Heart left ventricle (tissue), 16 donors: ENCODE data around the gene FUBP3. TPM values are rescaled to one million over a fixed set of nuclear protein-coding genes. Genes with fewer than 3 reads are reported as not detected.
A peak's percentile ranks its signal among the peaks of the same experiment; 100 is the strongest.

Source experiments
- ATAC-seq, 4 donors: fragments of 200-7000 bp; cut with Tn5 transposase; one replicate each; pipeline ENCODE4 v1.9.1; 2020 to 2022; ENCODE audit warnings: moderate library complexity in 4 of 4, mild to moderate bottlenecking in 3 of 4, moderate number of reproducible peaks in 1 of 4
- DNase-seq, 5 donors: peaks; one replicate each; pipeline ENCODE4 v3.0.0-alpha.2; 2020
- H3K27ac ChIP-seq, 12 donors: fragments of 200-600 bp; sonication (generic) in 4 of 12; one replicate each; pipeline versions ENCODE4 v1.5.0 to v1.8.0; 2016 to 2022; ENCODE audit warnings: mild to moderate bottlenecking in 2 of 12
- H3K27me3 ChIP-seq, 9 donors: fragments of 200-600 bp; sonication (generic) in 2 of 9; one replicate each; pipeline versions ENCODE4 v1.5.1 to v1.8.0; 2016 to 2022; ENCODE audit warnings: mild to moderate bottlenecking in 3 of 9
- H3K36me3 ChIP-seq, 9 donors: fragments of 200-600 bp; sonication (generic) in 2 of 9; one replicate each; pipeline versions ENCODE4 v1.5.0 to v1.8.0; 2018 to 2022; ENCODE audit warnings: mild to moderate bottlenecking in 2 of 9
- H3K4me1 ChIP-seq, 12 donors: fragments of 200-600 bp; sonication (generic) in 4 of 12; one replicate each; pipeline versions ENCODE4 v1.5.0 to v1.8.0; 2016 to 2022; ENCODE audit warnings: mild to moderate bottlenecking in 3 of 12
- H3K4me3 ChIP-seq, 12 donors: fragments of 200-600 bp; sonication (generic) in 4 of 12; one replicate each; pipeline versions ENCODE4 v1.5.0 to v1.8.0; 2017 to 2022; ENCODE audit warnings: mild to moderate bottlenecking in 9 of 12, moderate library complexity in 4 of 12
- H3K9me3 ChIP-seq, 12 donors: fragments of 200-600 bp; sonication (generic) in 4 of 12; one replicate each; pipeline versions ENCODE4 v1.5.0 to v1.8.0; 2016 to 2022; ENCODE audit warnings: mild to moderate bottlenecking in 1 of 12
- CTCF ChIP-seq, 12 donors: fragments of 200-600 bp; sonication (generic) in 4 of 12; IDR thresholded peaks; one replicate each; pipeline versions ENCODE4 v1.5.0 to v1.8.0; 2018 to 2022; ENCODE audit warnings: antibody characterized with exemption in 12 of 12, mild to moderate bottlenecking in 5 of 12
- POLR2A ChIP-seq, 2 donors: fragments of 450-650 bp; IDR thresholded peaks; one replicate each; pipeline ENCODE4 v1.6.1; 2017; ENCODE audit warnings: antibody characterized with exemption in 2 of 2, mild to moderate bottlenecking in 2 of 2, moderate library complexity in 2 of 2
- WGBS, 4 donors: extraction: QIAGEN DNeasy Blood & Tissue Kit in 2 of 4; methylation state at CpG; one replicate each; pipeline versions ENCODE4 v1.1.5 to v1.1.7; 2013 to 2018; 5-methylcytosine and 5-hydroxymethylcytosine counted together
- intact Hi-C, 10 donors: fragments of 100-400 bp; cut with DNase I; formaldehyde crosslinking; loops; one replicate each; pipeline versions ENCODE4 v1.11.1 to v1.14.2; 2022
- polyA plus RNA-seq, 2 donors: library from polyadenylated mRNA; stranded (reverse); fragments of 200-250 nt; gene quantifications; one replicate each; pipeline ENCODE4 v1.2.3, GENCODE V29; 2013
- total RNA-seq, 9 donors: library from RNA; depleted of rRNA in 2 of 9; stranded (reverse); fragments of >200 nt in 2 of 9; fragmentation: NEBNext Ultra II Directional in 3 of 9; extraction: Animal tissue kit (Norgen Biotek cat#: 25700) in 3 of 9; gene quantifications; one replicate each; pipeline versions ENCODE4 v1.1.0 to v1.2.4, GENCODE V29; 2016 to 2023
- donor health status: ischemic (EF 13 %, LVEDD 7.1; RV severe dilation, severe dysfunction).
- donor health status: healthy with polysubstance abuse.
- donor health status: DM: no; HTN: yes; CAD: no.
- donor health status: DM: no; HTN: no; CAD: no.
- donor health status: ischemic (EF 25% LVEDD 6.9; RV normal size, moderate dysfunction).
- donor health status: ischemic (EF 25% LVEDD 5.7; RV mildly dilated, moderate dysfunction).
- donor health status: healthy.
- donor health status: DM: yes; HTN: yes; CAD: no.
- donor health status: ischemic (EF 35%, LVEDD 5.7; RV mildly dilated, moderate dysfunction).
- donor health status: nonischemic (EF 11% LVEDD 7.7; RV severe dilation, severe dysfunction).
- donor health status: DM: yes; HTN: yes; CAD: no.
- donor health status: PGD.
- donor health status: ischemic (EF 29% LVEDD 5.4; RV normal size, mild dysfunction).
- donor health status: nonischemic (EF 23%, LVEDD 6.1; RV moderate dilation, normal function).

FUBP3 gene
- total and polyA plus RNA-seq, 11 donors = 14.4 to 39.5 (median 24.8) TPM

- DNase-seq (no peak), ATAC-seq (no peak)
- intact Hi-C loops = loop anchor here in 4 of 10 donors (2.0 to 10.0 kb wide), 3 partner anchors 54 to 163 kb away; no protein-coding TSS in a partner anchor
- Histone ChIP-seq H3K4me3 (no peak overlapping the region), H3K27ac (no peak overlapping the region), H3K9me3 (no peaks in the 10 kb centered on the region), H3K36me3 (peaks cover 0 to 99% (median 89%) of the 10 kb centered on the region in 9 donors), H3K4me1 (peaks cover 0 to 55% (median 16%) of the 10 kb centered on the region in 12 donors), H3K27me3 (no peaks in the 10 kb centered on the region)
- TF ChIP-seq POLR2A (IDR thresholded peaks at IDR 0.05) = no peak
- no peak for TF ChIP-seq CTCF (IDR thresholded peaks at IDR 0.05)
- WGBS, 4 donors = 64 to 79% (median 76%) methylated on average over 23 of the region's 23 CpGs
Measured at GRCh38 chr9:130627896-130628792, 48.8 kb downstream of the FUBP3 start.

GRCh38 chr9:130629443-130630070, 50.2 kb downstream of the FUBP3 start:
- intact Hi-C loops = loop anchor here in 3 of 10 donors (5.0 to 10.0 kb wide), 2 partner anchors 53 to 165 kb away; no protein-coding TSS in a partner anchor
- no peak overlapping the region for H3K4me3 ChIP-seq
- no peaks in the 10 kb centered on the region for H3K27me3 ChIP-seq
- H3K4me1 ChIP-seq = peaks cover 0 to 55% (median 16%) of the 10 kb centered on the region in 12 donors
- TF ChIP-seq POLR2A (IDR thresholded peaks at IDR 0.05) (no peak), CTCF (IDR thresholded peaks at IDR 0.05) (no peak)
- H3K27ac ChIP-seq = peak overlapping the region in 3 of 12 donors; percentile 68 to 72 (median 72)
- H3K36me3 ChIP-seq = peaks cover 2 to 100% (median 90%) of the 10 kb centered on the region in 9 donors
- DNase-seq (peak in 1 of 5 donors; percentile 42), ATAC-seq (peak in 3 of 4 donors; percentile 10 to 35 (median 32))
- no peaks in the 10 kb centered on the region for H3K9me3 ChIP-seq
- 69 to 78% (median 76%) methylated on average over 13 of the region's 13 CpGs for WGBS, 4 donors

GRCh38 chr9:130630071-130630450, 50.7 kb downstream of the FUBP3 start:
- no peak for DNase-seq
- H3K4me1 ChIP-seq = peaks cover 0 to 55% (median 16%) of the 10 kb centered on the region in 12 donors
- intact Hi-C loops = no loop called here

More at GRCh38 chr9:130630071-130630450, 50.7 kb downstream of the FUBP3 start:
- peaks cover 2 to 100% (median 90%) of the 10 kb centered on the region in 9 donors for H3K36me3 ChIP-seq
- no peak for ATAC-seq
- WGBS, 4 donors = 92 to 94% (median 93%) methylated on average over 3 to 4 of the region's 4 CpGs
- H3K27ac ChIP-seq = peak overlapping the region in 5 of 12 donors; percentile 51 to 74 (median 72)
- no peaks in the 10 kb centered on the region for H3K9me3 ChIP-seq
- no peak overlapping the region for H3K4me3 ChIP-seq
- TF ChIP-seq CTCF (IDR thresholded peaks at IDR 0.05) = no peak
- no peak for TF ChIP-seq POLR2A (IDR thresholded peaks at IDR 0.05)
- H3K27me3 ChIP-seq = no peaks in the 10 kb centered on the region
